ENCODE data around the gene LAMTOR1.
"Not testable (repeated sequence)": the region's sequence is repeated elsewhere in the genome, so short reads cannot be mapped to it uniquely, and the experiment has no call there.

LAMTOR1 gene

DNA sequence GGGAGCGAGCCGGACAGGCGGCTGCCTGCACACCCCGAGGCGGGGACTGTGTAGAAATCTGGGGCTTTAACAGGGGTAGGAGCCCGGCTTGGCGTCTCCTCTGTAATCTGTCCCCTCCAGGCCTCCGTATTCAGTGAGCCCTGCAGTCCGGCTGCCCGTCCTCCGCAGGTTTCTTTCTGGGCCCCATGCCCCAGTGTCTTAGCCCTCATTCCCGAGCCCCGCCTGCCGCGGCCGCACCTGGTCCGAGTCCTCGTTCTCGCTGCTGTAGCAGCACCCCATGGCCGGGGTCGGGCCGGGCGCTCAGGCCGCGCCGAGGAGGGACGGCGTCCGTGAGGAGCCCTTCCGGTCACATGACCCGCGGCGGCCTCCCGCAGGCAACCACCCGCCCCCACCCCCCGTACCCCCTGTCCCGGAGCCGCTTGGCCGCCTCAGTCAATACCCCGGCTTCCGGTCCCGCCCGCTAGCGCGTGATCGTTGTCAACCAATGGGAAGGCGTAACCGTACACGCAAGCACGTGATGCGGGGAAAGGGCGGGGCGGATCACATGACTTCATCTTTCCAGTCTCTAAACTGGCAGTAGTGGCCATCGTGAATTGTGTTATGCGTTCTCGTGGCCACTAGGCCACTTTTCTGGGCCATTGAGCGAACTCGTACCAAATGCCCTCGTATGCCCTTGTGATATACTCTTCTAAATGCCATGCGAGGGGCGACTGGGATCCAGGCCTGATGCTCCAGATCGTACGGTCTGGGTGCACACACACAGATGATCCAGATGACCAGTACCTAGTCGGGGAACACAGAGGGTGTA is at the start of gene LAMTOR1:
LAMTOR1 (minus strand) TSS at position 352 of the 808 bp plus-strand sequence; CDS start at position 279, 73 bp downstream.
- peak; percentile 99 for DNase-seq (ENCODE audit: low spot score)

DNA sequence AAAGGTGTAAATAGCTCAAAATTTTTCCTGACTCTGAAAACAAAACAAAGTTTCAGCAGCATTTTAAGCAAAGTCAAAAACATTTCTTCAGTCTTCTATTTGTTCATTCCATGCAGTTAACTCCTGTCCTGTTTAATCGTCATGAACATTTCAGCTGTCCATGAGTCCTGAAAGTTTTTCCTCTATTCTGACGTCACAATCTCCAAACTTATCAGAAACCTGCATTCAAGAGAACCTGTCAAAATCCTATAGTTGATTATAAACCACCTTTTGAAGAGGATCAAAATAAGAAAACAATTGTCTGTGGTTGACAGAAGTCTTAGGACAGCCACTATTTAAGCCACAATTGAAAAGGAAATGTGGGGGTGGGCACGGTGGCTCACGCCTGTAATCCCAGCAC is 47.8 kb upstream of the LAMTOR1 start:
- no peak for DNase-seq (ENCODE audit: low spot score)

DNA sequence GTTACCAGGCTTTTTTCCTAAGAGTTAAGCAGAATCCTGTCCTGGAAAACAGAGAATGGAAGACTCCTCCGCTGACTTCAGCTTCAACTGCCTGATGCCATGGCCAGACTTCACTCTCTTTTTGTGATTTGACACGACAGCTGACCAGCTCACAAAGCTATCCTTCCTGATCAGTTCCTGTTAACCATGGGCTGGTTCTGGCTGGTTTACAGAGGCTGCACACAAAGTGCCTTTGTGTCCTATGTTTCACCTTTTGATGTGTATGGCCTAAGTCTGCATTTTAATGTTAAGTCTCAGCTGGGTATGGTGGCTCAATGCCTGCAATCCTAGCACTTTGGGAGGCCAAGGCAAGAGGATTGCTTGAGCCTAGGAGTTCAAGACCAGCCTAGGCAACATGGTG is 43.5 kb upstream of the LAMTOR1 start:
- DNase-seq (ENCODE audit: low spot score), result no peak

DNA sequence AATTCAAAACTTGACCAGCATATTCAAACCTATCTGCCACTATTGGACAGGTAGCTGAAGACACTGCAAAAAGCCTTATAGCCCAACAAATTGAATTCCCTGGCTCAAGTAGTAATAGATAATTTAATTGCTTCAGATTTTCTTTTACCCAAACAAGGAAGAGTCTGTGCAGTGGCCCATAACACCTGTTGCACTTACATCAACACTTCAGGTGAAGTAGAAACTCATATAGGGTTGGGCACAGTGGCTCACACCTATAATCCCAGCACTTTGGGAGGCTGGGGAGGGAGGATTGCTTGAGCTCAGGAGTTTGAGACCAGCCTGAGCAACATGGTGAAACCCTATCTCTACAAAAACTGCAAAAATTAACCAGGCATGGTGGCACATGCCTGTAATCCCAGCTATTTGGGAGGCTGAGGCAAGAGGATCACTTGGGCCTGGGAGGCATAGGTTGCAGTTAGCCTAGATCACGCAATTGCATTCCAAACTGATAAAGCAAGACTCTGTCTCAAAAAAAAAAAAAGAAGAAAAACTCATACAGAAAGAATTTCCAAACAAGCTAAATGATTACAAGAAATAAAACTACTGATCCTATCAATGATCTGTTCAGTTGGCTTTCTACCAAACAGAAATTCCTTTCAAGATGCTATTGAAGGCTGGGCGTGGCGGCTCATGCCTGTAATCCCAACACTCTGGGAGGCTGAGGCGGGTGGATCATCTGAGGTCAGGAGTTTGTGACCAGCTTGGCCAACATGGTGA is 41.9 kb upstream of the LAMTOR1 start:
- DNase-seq (ENCODE audit: low spot score), result no peak

DNA sequence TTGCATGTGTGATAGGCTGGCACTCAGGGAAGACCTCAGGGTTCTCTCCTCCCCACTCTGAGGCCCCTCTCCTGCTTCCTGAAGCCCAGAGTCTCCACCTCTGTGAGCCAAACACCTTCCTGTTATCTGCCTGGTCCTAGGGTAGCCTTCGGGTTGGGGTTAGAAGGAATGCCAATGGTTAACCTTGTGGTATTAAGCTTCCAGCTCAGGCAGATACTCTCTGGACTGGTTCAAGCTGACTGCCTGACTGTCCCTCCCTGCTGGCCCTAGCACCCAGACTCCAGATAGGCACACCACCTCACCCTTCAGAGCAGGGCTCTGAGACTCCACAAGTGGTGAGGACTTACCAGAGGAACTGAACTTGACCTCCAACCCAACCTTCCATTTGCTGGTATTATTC is 39.4 kb upstream of the LAMTOR1 start:
- not testable (repeated sequence) for DNase-seq (ENCODE audit: low spot score)

DNA sequence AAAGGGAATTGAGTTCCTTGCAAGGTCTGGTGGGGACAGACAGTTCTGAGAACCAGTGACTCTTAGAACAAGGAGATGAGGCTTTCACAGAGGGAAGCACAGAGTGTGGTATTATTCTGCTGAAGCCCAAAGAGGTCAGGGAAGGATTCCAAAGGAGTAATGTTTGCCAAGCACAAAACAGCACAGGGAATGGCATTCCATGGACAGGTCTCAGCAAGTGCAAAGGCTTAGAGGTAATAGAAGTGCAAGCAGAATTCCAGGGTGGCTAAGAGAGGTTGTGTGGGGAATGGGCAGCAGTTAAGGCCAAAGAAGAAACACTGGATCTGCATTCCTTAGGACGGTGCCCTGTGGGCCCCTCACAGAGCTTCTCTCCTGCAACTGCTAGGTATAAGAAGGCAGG is 39.0 kb upstream of the LAMTOR1 start:
- not testable (repeated sequence) for DNase-seq (ENCODE audit: low spot score)

DNA sequence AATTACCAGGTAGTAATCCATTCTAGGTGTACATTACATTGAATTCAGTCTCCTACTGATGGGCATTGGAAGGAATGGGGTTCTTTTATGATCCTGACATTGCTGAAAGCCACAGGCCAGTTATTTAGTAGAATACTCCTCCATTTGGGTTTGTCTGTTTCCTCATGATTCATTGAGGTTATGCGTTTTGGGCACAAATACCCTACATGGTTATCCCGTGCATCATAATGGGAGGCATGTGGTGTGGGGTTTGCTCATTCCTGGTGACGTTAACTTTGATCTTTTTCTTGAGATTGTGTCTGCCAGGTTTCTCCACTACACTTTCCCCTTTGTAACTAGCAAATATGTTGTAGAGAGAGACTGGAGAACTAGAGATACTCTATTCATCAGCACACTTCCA is 38.0 kb upstream of the LAMTOR1 start:
- DNase-seq (ENCODE audit: low spot score), result no peak

DNA sequence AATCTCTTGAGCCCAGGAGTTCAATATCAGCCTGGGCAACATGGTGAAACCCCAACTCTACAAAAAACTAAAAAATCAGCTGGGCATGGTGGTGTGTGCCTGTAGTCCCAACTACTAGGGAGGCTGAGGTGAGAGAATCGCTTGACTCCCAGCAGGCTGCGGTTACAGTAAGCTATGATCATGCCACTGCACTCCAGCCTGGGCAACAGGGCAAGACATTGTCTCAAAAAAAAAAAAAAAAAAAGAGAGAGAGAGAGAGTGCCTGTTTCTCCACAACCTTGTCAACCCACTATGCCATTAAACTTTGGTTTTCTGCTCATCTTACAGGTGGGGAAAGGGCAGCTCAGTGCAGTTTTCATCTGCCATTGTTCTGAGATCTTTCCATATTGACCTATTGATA is 37.6 kb upstream of the LAMTOR1 start:
- DNase-seq (ENCODE audit: low spot score), result no peak

DNA sequence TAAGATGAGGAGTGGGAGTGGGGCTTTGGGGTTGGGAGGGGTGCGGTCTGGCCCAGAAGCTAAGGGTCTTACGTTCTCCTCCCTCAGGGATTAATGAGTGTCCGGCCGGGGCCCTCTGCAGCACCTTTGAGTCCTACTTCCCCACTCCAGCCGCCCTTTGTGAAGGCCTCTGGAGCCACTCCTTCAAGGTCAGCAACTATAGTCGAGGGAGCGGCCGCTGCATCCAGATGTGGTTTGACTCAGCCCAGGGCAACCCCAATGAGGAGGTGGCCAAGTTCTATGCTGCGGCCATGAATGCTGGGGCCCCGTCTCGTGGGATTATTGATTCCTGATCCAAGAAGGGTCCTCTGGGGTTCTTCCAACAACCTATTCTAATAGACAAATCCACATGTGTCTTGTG is 36.4 kb upstream of the LAMTOR1 start:
- no peak for DNase-seq (ENCODE audit: low spot score)

DNA sequence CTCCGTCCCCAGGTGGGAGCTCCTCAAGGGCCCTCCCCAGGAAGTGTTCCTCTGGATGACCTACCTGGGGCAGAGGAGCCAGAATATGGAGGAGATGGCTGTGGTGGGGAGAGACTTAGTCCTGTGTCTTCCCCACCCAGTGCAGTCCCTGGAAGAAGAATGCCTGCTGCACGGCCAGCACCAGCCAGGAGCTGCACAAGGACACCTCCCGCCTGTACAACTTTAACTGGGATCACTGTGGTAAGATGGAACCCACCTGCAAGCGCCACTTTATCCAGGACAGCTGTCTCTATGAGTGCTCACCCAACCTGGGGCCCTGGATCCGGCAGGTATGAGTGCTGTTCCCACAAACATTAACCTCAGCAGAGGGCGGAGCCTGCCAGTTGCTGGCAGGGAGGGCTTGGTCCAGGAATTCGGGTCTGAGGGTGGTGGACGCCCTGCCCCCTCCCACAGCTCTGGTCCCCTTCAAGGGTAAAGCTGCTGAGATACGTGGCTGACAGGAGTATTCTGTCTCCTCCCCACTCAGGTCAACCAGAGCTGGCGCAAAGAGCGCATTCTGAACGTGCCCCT is 35.8 kb upstream of the LAMTOR1 start:
- DNase-seq (ENCODE audit: low spot score), result no peak

DNA sequence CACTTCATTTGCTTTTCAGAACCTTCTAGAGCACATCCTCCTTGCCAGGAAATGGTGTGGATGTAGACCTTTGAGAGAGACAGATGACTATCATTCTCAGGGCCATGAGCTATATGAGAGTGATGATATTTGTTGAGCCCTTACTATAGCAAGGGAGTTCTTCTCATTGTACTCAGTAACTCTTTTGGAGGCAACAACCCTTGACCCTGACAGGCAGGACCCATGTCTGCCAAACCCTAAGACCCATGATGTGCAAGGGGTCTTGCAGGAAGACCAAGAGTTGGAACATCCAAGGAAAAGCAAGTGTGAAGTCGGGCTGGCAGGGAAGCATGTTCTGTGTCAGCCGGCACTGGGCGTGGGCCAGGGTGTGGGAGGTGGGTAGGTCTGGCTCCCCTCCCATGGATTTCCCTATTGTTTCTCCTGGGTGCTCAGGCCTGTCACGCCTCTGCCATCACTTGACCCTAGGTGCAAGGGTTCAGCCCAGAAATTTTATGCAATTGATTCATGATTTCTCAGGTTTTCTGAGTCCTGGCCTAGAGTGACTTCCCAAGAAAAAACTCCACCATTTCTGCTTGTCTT is 33.7 kb upstream of the LAMTOR1 start:
- no peak for DNase-seq (ENCODE audit: low spot score)

DNA sequence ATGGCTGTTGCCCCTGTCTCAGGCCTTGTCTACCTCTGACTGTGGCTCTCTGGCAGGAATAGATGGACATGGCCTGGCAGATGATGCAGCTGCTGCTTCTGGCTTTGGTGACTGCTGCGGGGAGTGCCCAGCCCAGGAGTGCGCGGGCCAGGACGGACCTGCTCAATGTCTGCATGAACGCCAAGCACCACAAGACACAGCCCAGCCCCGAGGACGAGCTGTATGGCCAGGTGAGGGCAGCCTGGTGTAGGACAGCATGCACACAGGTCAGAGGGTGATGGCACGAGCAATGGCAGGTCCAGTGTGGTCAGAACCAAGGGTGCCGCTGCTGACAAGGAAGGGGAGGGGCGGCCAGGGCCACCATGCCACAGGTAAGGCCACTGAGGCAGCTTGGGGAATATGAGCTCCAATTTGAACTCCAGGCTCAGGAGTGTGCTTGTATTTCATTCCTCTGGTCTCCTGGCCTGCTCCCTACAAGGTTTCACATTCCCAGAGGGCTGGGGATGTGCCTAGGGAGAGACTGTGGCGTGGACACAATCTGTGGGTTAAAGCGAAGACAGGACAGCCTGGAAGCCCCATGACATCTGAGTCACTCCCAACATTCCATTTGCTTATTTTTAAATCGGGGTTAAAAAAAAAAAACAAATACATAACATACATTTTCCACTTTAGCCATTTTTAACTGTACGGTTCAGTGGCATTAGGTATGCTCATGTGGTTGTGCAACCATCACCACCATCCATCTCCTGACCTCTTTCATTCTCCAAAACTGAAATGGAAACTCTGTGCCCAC is 33.0 kb upstream of the LAMTOR1 start:
- DNase-seq (ENCODE audit: low spot score), result no peak

DNA sequence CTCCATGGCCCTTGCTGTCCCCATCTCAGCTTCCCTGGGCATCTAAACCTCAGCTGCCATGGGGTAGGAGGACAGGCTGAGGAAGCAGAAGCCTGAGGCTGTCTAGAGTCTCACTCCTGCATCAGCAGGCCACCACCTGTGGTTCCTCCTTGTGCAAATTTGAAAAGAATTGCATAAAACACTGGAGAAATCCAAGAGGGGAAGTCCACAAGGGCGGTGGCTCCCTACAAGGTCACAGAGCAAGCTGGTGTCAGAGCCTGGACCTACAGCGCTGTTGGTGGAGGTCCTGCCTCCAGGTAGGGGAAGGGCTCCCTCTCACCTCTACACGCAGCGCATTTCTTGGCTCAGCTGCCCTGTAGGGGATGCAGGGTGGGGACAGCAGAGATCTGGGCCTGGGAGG is 32.4 kb upstream of the LAMTOR1 start, which contains the start of gene FOLR3:
FOLR3 (plus strand) TSS at position 253 of the 400 bp plus-strand sequence. CDS start 228 bp downstream, outside the sequence.
- DNase-seq (ENCODE audit: low spot score), result not testable (repeated sequence)

DNA sequence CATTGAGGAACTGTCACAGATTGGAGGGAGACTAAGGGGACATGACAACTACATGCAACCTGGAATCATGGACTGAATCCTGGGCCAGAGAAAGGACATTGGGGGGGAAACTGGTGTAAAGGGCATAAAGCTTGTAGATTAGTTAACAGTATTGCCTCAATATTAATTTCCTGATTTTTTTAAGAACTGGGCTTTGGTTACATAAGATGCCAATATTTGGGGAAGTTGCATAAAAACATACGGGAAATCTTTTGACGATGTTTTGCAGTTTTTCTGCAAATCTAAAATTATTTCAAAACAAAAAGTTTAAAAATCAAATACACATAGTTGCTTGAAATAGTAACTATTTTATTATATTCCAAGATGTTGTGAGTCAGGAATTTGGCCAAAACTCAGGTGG is 29.5 kb upstream of the LAMTOR1 start:
- DNase-seq (ENCODE audit: low spot score), result no peak

DNA sequence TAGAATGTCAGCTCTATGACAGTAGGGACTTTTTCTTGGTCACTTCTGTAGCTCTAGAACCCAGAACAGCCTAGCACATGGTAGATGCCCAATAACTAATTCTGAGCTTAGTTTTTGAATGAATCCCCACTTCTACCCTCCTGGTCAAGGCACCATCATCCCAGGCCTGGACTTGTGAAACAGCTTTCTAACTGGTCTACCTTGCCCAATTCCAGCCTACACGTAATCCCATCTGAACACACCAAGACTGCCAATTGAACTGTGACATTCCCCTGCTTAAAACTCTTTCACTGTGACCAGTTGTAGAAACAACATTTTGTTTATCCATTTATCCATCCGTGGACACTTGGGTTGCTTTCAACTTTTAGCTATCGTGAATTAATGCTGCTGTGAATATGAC is 26.3 kb upstream of the LAMTOR1 start:
- no peak for DNase-seq (ENCODE audit: low spot score)

DNA sequence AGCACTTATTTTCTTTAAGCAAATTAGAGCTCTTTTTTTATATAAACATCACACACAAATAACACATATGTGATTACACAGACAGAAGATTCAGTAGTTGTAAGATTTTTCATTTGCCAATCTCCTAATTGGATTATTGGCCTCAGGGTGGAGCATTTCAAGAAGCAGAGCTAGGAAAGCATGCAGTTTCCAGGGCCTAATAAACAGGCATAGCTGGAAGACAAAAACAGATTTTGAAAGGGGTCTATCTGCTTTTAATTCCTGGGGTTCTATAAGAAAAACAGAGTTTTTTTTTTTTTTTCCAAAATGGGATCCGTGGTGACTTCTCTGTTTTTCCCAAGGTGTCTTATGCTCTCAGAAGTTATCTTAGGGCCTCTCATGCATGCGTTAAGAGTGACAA is 24.8 kb upstream of the LAMTOR1 start:
- DNase-seq (ENCODE audit: low spot score), result no peak

DNA sequence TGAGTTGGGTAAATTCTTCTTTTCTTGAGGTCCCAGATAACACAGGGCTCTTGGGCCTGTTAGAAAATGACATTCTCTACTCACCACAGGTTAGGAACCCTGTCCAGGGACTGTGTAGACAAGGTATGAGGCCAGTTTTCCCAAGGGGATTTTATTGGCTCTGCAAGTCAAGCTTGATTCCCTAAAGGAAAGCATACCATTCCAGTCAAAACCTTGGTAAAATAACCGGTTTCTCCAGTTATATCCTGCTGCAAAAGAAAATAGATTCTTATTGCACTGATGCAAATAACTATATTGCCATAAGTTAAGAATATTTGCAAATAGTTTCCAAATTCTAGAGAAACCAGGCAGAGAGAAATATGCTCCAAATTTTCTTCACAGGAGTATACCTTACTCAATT is 22.9 kb upstream of the LAMTOR1 start:
- no peak for DNase-seq (ENCODE audit: low spot score)

DNA sequence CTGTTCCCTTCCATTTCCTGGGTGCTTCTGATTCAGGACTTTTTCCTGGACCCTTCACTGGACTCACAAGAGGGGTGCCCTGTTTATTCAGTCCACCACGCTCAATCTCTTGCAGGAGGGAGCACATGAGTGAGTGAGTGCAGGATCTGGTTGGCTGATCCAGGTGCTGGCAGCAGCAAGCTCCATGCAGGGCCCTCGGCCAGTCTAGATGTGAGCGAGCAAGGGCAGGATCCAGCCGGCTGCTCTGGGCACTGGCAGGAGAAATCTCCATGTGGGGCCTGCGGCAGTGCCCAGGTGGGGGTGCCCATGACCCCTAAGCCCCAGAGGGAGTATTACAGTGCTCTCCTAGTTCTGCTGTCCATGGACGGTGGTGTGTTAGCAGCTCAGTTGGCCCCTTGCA is 20.9 kb upstream of the LAMTOR1 start:
- DNase-seq (ENCODE audit: low spot score), result no peak

DNA sequence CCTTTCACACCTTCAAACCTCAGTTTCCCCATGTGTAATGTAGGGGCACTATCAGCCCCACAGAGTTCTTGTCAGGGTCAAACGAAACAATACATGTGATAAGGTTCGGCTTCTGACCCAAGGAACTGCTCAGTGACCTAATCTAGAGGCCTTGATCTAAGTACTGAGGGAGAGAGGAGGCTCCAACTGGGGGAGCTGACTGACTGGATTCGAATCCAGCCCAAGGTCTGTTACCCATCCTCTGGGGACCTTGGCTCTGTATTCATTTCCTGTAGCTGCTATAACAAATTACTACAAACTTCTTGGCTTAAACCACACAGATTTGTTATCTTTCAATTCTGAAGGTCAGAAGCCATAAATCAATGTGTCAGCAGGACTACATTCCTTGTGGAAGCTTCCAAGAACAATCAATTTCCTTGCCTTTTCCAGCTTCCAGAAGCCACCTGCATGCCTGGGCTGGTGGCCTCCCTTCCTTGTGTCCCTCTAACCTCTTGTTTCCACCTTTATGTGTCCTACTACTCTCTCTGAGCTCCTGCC is 20.1 kb upstream of the LAMTOR1 start:
- no peak for DNase-seq (ENCODE audit: low spot score)

DNA sequence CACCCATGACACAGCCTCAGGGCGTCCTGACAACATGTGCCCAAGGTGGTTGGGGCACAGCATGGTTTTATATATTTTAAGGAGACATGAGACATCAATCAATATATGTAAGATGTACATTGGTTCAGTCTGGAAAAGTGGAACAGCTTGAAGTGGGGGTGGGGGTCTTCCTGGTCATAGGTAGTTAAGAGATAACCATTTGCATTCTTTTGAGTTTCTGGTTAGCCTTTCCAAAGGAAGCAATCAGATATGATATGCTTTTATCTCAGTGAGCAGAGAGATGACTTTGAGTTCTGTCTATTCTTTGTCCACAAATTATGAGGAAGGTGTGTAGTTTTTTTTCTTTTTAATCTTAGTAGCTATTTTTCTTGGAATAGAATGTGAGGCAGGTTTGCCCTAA is 19.5 kb upstream of the LAMTOR1 start:
- no peak for DNase-seq (ENCODE audit: low spot score)

DNA sequence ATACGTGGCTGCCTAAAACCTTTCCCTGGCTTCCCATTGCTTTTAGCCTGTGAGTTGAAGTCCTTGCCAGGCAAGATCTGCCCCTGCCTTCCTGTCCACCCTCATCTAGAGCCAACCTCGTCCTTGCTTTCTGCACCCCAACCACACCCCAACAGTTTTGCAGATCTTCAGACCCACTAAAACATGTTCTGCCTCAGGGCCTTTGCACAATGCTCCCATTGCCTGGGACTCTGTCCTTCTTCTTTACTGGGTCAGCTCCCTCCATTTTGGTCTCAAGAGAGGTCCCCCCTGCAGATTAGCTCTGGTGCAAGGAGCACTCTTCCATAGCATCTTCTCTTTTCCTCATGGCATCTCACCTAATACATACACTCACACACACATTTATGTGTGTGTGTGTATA is 17.8 kb upstream of the LAMTOR1 start:
- no peak for DNase-seq (ENCODE audit: low spot score)

DNA sequence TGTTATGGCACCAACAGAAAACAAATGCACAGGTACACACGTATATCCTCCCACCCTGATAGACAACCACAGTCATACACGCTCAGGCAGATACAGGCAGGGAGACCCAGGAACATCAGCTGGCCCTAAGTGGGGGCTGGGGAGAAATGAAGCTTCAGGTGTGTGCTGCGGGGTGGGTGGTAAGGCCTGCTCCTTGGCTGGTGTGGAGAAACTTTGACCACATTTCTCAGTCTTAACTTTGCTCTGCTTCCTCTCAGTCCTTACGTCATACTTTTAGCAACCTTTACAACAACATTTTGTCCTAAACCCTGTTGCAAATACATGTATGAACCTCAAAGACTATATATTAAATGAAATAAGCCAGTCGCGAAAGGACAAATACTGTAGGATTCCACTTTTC is 16.1 kb upstream of the LAMTOR1 start:
- no peak for DNase-seq (ENCODE audit: low spot score)
